ENCODE results near the gene KIF22. TPM values are rescaled to one million over a fixed set of nuclear protein-coding genes. Genes with fewer than 3 reads are reported as not detected.
"Not testable (repeated sequence)": the region's sequence is repeated elsewhere in the genome, so short reads cannot be mapped to it uniquely, and the experiment has no call there.

The KIF22 gene
- 43.2 TPM for polyA plus RNA-seq (2012; ENCODE audit: missing spikeins)

DNA sequence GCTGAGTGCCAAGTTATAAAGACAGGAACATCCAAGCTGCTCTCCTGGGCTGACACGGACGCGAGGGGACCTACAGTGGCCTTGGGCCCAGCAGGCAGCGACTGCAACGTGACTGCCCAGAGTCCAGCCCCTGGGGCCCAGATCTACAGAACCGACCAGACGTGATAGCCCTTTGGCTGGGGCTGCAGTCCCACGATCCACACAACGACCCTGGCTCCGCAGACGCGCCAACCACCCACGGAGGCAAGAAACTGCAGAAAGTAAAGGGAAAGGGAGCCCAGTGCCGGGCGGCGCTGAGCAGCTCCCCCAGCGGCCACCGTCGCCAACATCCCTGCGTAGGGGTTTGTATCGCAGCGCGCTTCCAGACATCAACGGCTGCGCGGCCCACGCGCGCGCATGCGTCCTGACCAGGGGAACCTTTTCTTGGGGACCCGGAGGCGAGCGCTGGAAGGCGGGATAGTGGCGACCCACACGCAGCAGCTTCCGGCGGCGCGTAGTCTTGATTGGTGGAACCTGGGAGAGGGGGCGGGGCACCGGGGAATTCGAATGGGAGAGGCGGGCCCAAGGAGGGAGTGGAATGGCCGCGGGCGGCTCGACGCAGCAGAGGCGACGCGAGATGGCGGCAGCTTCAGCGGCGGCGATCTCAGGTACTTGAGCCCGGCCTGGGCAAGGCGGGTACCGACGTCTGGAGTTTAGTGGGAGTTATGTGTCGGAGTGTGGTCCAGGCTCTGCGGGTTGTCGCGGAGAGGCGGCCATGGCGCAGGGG is at the start of gene KIF22:
KIF22 (plus strand) TSS at position 569 of the 766 bp plus-strand sequence; CDS start at position 578, 9 bp downstream.
- TF ChIP-seq POLR2AphosphoS5 (IDR thresholded peaks at IDR 0.05; ENCODE audit: low read depth, low read length) (peak; percentile 80), TAF1 (IDR thresholded peaks at IDR 0.05; ENCODE audit: borderline replicate concordance, low read depth, low read length) (peak; percentile 55; the same call in 1 of the 2 replicates), POLR2A (IDR thresholded peaks at IDR 0.05; ENCODE audit: low read depth, low read length) (peak; percentile 89)

DNA sequence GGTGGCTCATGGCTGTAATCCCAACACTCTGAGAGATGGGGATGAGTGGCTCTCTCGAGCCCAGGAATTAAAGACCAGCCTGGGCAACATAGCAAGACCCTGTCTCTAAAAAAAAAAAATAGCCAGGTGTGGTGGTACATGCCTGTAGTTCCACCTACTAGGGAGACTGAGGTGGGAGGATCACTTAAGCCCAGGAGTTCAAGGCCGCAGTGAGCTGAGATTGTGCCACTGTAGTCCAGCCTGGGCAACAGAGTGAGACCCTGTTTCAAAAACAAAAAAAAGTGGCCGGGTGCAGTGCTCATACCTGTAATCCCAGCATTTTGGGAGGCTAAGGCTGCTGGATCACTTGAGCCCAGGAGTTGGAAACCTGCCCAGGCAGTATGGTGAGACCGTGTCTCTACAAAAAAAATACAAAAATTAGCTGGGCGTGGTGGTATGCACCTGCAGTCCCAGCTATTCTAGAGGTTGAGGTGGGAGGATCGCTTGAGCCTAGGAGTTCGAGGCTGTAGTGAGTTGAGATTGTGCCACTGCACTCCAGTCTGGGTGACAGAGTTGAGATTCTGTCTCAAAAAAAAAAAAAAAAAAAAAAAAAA is 47.8 kb upstream of the KIF22 start:
- no peak for TF ChIP-seq TAF1 (IDR thresholded peaks at IDR 0.05; ENCODE audit: borderline replicate concordance, low read depth, low read length)
- DNase-seq (ENCODE audit: insufficient read length) (no peak), FAIRE-seq (no peak)

More for the DNA sequence above, at the start of gene KIF22:
- FAIRE-seq (peak; percentile 90), DNase-seq (ENCODE audit: insufficient read length) (peak; percentile 99)

DNA sequence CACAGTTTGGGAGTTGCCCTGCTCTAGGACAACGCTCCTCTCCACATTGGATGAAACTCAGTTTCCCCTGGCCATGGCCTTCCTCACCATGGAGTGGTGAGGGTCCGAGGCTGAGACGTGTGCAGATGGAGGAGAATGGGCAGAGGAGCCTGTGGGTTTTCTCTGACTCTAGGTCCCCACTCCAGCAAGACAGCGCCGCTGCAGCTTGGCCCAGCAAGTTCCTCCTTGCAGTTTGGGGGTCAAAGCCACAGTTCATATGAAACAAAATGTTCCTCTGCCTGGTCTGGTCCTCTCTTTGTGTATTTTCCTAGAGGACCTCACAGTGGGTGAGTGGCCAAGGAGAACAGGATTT is 47.1 kb upstream of the KIF22 start:
- FAIRE-seq (no peak), DNase-seq (ENCODE audit: insufficient read length) (no peak)
- TF ChIP-seq POLR2A (IDR thresholded peaks at IDR 0.05; ENCODE audit: low read depth, low read length) (no peak), TAF1 (IDR thresholded peaks at IDR 0.05; ENCODE audit: borderline replicate concordance, low read depth, low read length) (no peak), POLR2AphosphoS5 (IDR thresholded peaks at IDR 0.05; ENCODE audit: low read depth, low read length) (no peak)

DNA sequence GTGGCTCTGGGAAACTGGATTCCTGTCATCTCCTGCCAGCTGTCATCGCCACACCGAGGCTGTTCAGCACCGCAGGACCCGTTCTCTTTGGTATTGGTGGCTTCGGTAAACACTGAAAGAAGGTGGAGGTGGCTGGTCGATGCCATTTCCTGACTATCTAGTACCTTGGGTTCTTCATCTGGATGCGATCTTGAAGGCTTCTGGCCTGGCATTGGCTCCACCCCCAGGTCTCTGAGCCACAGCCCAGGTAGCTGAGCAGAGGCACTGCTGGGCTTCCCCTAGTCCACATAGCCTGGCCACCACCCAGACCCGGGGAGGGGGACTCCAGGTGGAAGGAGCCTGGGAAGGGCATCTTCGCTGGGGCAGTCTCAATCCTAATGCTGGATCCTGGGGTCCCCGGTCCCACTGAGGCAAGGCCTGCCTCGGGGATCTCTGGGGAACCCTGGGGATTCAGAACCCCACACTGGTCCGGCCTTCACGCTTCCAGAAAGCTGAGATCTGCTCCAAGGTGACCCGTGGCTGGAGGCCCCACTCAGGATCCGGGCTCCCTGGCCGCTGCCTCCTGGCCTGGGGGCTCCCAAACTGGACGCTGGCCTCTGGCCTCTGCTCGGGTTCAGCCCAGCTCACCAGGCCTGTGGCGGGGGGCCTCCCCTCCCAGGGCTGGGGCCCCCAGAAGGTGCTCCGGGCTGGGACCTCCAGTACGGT is 46.6 kb upstream of the KIF22 start:
- no peak for TF ChIP-seq POLR2A (IDR thresholded peaks at IDR 0.05; ENCODE audit: low read depth, low read length)
- no peak for TF ChIP-seq TAF1 (IDR thresholded peaks at IDR 0.05; ENCODE audit: borderline replicate concordance, low read depth, low read length)
- TF ChIP-seq POLR2AphosphoS5 (IDR thresholded peaks at IDR 0.05; ENCODE audit: low read depth, low read length): no peak
- no peak for FAIRE-seq
- no peak for DNase-seq (ENCODE audit: insufficient read length)

DNA sequence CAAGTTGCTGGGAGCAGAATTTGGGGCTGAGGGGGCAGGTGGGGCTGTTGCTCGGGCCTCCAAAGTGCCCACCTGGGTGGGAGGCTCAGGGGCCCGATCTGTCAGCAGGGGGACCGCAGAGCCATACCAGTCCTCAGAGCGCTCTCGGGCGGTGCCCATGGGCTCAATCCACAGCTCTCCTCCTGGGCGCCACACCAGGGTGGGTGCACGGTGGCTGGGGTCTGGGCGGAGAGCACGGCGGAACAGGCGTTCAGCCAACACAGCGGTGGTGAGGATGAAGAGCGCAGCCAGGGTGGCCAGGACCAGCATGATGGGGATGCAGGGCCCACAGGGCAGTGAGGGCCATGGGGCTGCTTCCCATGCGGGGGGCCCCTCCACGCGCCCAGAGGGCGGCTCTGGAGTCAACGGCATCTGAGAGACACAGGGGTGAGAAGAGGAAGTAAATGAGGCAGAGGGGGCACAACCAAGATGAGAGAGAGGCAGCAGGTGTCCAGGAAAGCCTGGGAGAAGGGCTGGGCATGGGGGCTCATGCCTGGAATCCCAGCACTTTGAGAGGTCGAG is 45.9 kb upstream of the KIF22 start:
- TF ChIP-seq POLR2A (IDR thresholded peaks at IDR 0.05; ENCODE audit: low read depth, low read length): no peak
- no peak for TF ChIP-seq TAF1 (IDR thresholded peaks at IDR 0.05; ENCODE audit: borderline replicate concordance, low read depth, low read length)
- TF ChIP-seq POLR2AphosphoS5 (IDR thresholded peaks at IDR 0.05; ENCODE audit: low read depth, low read length): no peak
- no peak for FAIRE-seq
- DNase-seq (ENCODE audit: insufficient read length): no peak

DNA sequence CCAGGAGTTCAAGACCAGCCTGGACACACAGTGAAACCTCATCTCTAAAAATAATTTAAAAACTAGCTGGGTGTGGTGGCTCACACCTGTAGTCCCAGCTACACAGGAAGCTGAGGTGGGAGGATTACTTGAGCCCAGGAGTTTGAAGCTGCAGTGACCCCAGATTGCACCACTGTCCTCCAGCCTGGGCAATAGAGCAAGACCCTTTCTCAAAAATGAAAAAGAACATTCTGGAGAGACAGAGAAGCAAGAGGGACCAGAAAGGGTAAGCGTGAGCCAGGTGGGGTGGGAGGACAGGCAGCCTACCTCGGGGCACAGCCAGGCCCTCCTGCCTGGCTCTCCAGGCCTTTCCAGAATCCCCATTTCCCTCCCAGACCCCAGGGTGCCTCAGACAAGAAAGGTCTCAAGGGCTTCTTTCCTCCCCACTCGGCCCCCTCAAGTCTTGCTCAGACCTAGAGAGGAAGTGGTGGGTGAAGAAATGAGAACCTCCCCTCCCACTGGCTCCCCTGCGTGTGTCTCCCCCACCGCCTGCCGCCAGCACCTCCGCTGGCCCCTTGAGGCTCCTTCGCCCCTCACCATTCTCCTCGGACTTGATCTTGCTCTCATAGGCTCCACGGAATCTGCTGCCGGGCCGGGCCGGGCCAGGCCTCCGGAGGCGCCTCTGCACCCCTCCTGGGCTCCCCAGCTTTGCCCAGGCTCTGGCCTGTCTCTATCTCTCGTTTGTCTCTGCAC is 45.3 kb upstream of the KIF22 start:
- TF ChIP-seq POLR2AphosphoS5 (IDR thresholded peaks at IDR 0.05; ENCODE audit: low read depth, low read length) (no peak), TAF1 (IDR thresholded peaks at IDR 0.05; ENCODE audit: borderline replicate concordance, low read depth, low read length) (no peak), POLR2A (IDR thresholded peaks at IDR 0.05; ENCODE audit: low read depth, low read length) (no peak)
- DNase-seq (ENCODE audit: insufficient read length) (peak; percentile 67), FAIRE-seq (no peak)

DNA sequence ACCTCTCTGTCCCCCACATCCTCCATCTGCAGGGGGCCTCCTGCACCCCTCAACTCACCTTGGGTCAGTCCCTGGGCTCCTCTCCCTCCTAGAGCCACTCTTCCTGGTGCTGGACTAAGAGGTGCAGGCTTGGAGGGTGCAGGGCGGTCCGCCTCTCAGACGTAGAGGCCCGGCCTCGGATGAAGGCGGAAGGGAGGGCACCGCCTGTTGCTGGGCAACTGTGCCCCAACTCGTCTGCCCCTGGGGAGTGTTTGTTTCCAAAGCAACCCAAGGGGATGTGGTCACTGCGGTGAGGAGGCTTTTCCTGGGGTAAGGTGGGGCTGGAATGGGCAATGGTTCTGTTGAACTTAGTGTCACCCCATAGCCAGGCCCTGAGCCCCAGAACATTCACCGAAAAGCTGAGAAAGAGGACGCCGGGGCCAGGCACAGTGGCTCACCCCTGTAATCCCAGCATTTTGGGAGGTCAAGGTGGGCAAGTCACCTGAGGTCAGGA is 44.7 kb upstream of the KIF22 start, which contains the start of gene C16orf54:
C16orf54 (minus strand) TSS at position 138 of the 493 bp plus-strand sequence. CDS start 1,039 bp downstream, outside the sequence.
- peak; percentile 61 for DNase-seq (ENCODE audit: insufficient read length)
- TF ChIP-seq POLR2A (IDR thresholded peaks at IDR 0.05; ENCODE audit: low read depth, low read length) (no peak), POLR2AphosphoS5 (IDR thresholded peaks at IDR 0.05; ENCODE audit: low read depth, low read length) (0 out of 2 replicates have a peak, but pooled peaks have one; percentile 38), TAF1 (IDR thresholded peaks at IDR 0.05; ENCODE audit: borderline replicate concordance, low read depth, low read length) (no peak)
- peak; percentile 92 for FAIRE-seq

DNA sequence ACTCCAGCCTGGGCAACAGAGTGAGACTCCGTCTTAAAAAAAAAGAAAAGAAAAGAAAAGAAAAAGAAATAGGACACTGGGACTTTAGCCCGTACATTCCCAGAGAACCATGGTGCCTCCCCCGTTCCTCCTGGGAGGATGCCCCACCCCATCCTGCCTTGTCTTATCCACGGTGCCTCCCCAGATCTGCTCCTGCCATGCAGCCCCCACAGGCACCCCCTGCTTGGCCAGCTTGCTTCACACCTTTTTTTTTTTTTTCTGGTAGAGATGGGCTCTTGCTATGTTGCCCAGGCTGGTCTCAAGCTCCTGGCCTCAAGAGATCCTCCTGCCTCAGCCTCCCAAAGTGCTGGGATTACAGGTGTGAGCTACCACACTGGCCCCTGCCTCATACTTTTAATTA is 44.0 kb upstream of the KIF22 start:
- not testable (repeated sequence) for FAIRE-seq; DNase-seq (ENCODE audit: insufficient read length)

DNA sequence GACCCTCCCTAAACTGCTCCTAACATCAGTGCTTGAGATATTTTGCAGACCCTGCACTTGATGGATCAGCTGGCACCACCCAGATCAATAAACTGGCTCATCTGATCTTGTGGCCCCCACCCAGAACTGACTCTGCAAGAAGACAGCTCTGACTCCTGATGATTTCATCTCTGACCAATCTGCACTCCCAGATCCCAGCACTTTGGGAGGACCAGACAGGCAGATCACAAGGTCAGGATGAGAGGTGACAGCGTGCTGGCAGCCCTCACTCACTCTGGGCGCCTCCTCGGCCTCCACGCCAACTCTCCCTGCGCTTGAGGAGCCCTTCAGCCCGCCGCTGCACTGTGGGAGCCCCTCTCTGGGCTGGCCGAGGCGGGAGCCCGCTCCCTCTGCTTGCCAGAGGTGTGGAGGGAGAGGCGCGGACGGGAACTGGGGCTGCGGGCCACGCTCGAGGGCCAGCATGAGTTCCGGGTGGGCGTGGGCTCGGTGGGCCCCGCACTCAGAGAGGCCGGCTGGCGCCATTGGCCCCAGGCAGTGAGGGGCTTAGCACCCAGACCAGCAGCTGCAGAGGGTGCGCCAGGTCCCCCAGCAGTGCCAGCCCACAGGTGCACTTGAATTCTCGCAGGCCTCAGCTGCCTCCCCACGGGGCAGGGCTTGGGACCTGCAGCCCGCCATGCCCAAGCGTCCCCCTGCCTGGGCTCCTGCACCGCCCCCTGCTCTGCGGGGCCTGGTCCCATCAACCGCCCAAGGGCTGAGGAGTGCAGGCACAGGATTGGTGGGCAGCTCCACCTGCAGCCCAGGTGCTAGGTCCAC is 42.4 kb upstream of the KIF22 start:
- no peak for FAIRE-seq
- TF ChIP-seq POLR2AphosphoS5 (IDR thresholded peaks at IDR 0.05; ENCODE audit: low read depth, low read length): no peak
- no peak for DNase-seq (ENCODE audit: insufficient read length)

DNA sequence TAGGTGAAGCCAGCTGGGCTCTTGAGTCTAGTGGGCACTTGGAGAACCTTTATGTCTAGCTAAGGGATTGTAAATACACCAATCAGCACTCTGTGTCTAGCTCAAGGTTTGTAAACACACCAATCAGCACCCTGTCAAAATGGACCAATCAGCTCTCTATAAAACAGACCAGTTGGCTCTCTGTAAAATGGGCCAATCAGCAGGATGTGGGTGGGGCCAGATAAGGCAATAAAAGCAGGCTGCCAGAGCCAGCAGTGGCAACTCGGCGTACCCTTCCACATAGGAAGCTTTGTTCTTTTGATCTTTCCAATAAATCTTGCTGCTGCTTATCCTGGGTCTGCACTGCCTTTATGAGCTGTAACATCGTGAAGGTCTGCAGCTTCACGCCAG is 41.8 kb upstream of the KIF22 start:
- DNase-seq (ENCODE audit: insufficient read length); FAIRE-seq: not testable (repeated sequence)

DNA sequence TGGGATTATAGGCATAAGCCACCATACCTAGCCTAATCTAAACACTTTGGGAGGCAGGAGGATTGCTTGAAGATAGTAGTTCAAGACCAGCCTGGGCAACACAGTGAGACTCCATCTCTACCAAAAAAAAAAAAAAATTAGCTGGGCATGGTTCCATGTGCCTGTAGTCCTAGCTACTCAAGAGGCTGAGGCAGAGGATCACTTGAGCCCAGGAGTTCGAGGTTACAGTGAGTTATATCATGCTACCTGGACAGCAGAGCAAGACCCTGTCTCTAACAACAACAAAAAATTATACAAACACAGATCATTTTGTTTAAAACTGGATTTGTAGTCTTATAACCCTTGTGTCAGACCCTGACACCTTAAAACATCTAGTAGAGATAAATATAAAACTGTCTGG is 37.0 kb upstream of the KIF22 start:
- no peak for TF ChIP-seq POLR2AphosphoS5 (IDR thresholded peaks at IDR 0.05; ENCODE audit: low read depth, low read length)
- FAIRE-seq (no peak), DNase-seq (ENCODE audit: insufficient read length) (no peak)

All from GM12892 (cell line).